ENCODE data around the gene SPNS2.

SPNS2 gene

GRCh38 chr17:4480929-4481898 lies 17.5 kb upstream of the SPNS2 start:
- TF ChIP-seq TCF12 (IDR thresholded peaks at IDR 0.05; ENCODE audit: low read depth) = no peak

GRCh38 chr17:4482338-4483011 lies 16.2 kb upstream of the SPNS2 start:
- TF ChIP-seq YY1 (IDR thresholded peaks at IDR 0.05; ENCODE audit: low read depth) = no peak
- no peak for TF ChIP-seq FOXM1 (IDR thresholded peaks at IDR 0.05; ENCODE audit: borderline replicate concordance, low read depth)
- TF ChIP-seq RAD21 (IDR thresholded peaks at IDR 0.05; ENCODE audit: low read depth) = no peak
- TF ChIP-seq, protein P1, sequence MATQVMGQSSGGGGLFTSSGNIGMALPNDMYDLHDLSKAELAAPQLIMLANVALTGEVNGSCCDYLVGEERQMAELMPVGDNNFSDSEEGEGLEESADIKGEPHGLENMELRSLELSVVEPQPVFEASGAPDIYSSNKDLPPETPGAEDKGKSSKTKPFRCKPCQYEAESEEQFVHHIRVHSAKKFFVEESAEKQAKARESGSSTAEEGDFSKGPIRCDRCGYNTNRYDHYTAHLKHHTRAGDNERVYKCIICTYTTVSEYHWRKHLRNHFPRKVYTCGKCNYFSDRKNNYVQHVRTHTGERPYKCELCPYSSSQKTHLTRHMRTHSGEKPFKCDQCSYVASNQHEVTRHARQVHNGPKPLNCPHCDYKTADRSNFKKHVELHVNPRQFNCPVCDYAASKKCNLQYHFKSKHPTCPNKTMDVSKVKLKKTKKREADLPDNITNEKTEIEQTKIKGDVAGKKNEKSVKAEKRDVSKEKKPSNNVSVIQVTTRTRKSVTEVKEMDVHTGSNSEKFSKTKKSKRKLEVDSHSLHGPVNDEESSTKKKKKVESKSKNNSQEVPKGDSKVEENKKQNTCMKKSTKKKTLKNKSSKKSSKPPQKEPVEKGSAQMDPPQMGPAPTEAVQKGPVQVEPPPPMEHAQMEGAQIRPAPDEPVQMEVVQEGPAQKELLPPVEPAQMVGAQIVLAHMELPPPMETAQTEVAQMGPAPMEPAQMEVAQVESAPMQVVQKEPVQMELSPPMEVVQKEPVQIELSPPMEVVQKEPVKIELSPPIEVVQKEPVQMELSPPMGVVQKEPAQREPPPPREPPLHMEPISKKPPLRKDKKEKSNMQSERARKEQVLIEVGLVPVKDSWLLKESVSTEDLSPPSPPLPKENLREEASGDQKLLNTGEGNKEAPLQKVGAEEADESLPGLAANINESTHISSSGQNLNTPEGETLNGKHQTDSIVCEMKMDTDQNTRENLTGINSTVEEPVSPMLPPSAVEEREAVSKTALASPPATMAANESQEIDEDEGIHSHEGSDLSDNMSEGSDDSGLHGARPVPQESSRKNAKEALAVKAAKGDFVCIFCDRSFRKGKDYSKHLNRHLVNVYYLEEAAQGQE (IDR thresholded peaks at IDR 0.05; ENCODE audit: low read depth) = no peak
- no peak for TF ChIP-seq CEBPB (IDR thresholded peaks at IDR 0.05)
- TF ChIP-seq MAX (IDR thresholded peaks at IDR 0.05) = no peak
- TF ChIP-seq TEAD4 (IDR thresholded peaks at IDR 0.05) = no peak
- TF ChIP-seq CREB1 (IDR thresholded peaks at IDR 0.05; ENCODE audit: low read depth) = no peak
- TF ChIP-seq EGR1 (IDR thresholded peaks at IDR 0.05) = no peak
- no peak for TF ChIP-seq EP300 (IDR thresholded peaks at IDR 0.05; ENCODE audit: borderline replicate concordance)
- no peak for TF ChIP-seq TCF12 (IDR thresholded peaks at IDR 0.05; ENCODE audit: low read depth)
- TF ChIP-seq ZBTB7A (IDR thresholded peaks at IDR 0.05; ENCODE audit: low read depth) = no peak
- TF ChIP-seq TAF1 (IDR thresholded peaks at IDR 0.05; ENCODE audit: low read depth) = no peak
- no peak for TF ChIP-seq USF1 (IDR thresholded peaks at IDR 0.05)
- TF ChIP-seq NFIC (IDR thresholded peaks at IDR 0.05) = no peak

- peak; percentile 84 for TF ChIP-seq ZBTB7A (IDR thresholded peaks at IDR 0.05; ENCODE audit: low read depth)
- TF ChIP-seq NFIC (IDR thresholded peaks at IDR 0.05) = peak; percentile 32; the same call in 1 of the 2 replicates
- TF ChIP-seq CREB1 (IDR thresholded peaks at IDR 0.05; ENCODE audit: low read depth) = no peak
- TF ChIP-seq FOXM1 (IDR thresholded peaks at IDR 0.05; ENCODE audit: borderline replicate concordance, low read depth) = no peak
- TF ChIP-seq TCF12 (IDR thresholded peaks at IDR 0.05; ENCODE audit: low read depth) = peak; percentile 81
- peak; percentile 43 for TF ChIP-seq MAX (IDR thresholded peaks at IDR 0.05)
- 0 out of 2 replicates have a peak, but pooled peaks have one; percentile 12 for TF ChIP-seq TAF1 (IDR thresholded peaks at IDR 0.05; ENCODE audit: low read depth)
- TF ChIP-seq EP300 (IDR thresholded peaks at IDR 0.05; ENCODE audit: borderline replicate concordance) = peak; percentile 42; the same call in 1 of the 2 replicates
- TF ChIP-seq TEAD4 (IDR thresholded peaks at IDR 0.05) = peak; percentile 85
- no peak for TF ChIP-seq EGR1 (IDR thresholded peaks at IDR 0.05)
- peak; percentile 17; the same call in 1 of the 2 replicates for TF ChIP-seq RAD21 (IDR thresholded peaks at IDR 0.05; ENCODE audit: low read depth)
Measured at GRCh38 chr17:4483012-4483840, 15.5 kb upstream of the SPNS2 start.

GRCh38 chr17:4485676-4486646 lies 12.7 kb upstream of the SPNS2 start:
- TF ChIP-seq TEAD4 (IDR thresholded peaks at IDR 0.05) (no peak), FOXM1 (IDR thresholded peaks at IDR 0.05; ENCODE audit: borderline replicate concordance, low read depth) (no peak), MAX (IDR thresholded peaks at IDR 0.05) (no peak), EP300 (IDR thresholded peaks at IDR 0.05; ENCODE audit: borderline replicate concordance) (no peak), NFIC (IDR thresholded peaks at IDR 0.05) (no peak), TAF1 (IDR thresholded peaks at IDR 0.05; ENCODE audit: low read depth) (no peak), EGR1 (IDR thresholded peaks at IDR 0.05) (no peak), TCF12 (IDR thresholded peaks at IDR 0.05; ENCODE audit: low read depth) (no peak), CEBPB (IDR thresholded peaks at IDR 0.05) (no peak), CREB1 (IDR thresholded peaks at IDR 0.05; ENCODE audit: low read depth) (no peak), ZBTB7A (IDR thresholded peaks at IDR 0.05; ENCODE audit: low read depth) (no peak), RAD21 (IDR thresholded peaks at IDR 0.05; ENCODE audit: low read depth) (no peak), YY1 (IDR thresholded peaks at IDR 0.05; ENCODE audit: low read depth) (no peak), USF1 (IDR thresholded peaks at IDR 0.05) (no peak)
- TF ChIP-seq, protein P1 (IDR thresholded peaks at IDR 0.05; ENCODE audit: low read depth) = no peak
